Neural cell (in vitro differentiated cells): ENCODE data around the gene ZBTB6.

ENCODE experiments used
- CTCF ChIP-seq: fragments of 450-650 bp; IDR thresholded peaks from 2 replicates; pipeline ENCODE4 v1.5.1; 2014; ENCODE audit warnings: antibody characterized with exemption, mild to moderate bottlenecking, moderate library complexity; ENCODE audit not compliant: poor library complexity, severe bottlenecking
- EP300 ChIP-seq: fragments of 450-650 bp; conservative IDR thresholded peaks from 2 replicates; pipeline ENCODE4 v1.6.1; 2014; ENCODE audit warnings: antibody characterized with exemption, mild to moderate bottlenecking, moderate library complexity; ENCODE audit not compliant: poor library complexity, severe bottlenecking
- EZH2 ChIP-seq: fragments of 200-600, 300-800 bp; shearing (Covaris generic), sonication (generic); IDR thresholded peaks from 2 replicates; pipeline ENCODE4 v1.6.1; 2014; ENCODE audit warnings: antibody characterized with exemption, low read length, borderline replicate concordance, mild to moderate bottlenecking; ENCODE audit not compliant: insufficient read depth, poor library complexity, severe bottlenecking
- MXI1 ChIP-seq: fragments of 450-650 bp; conservative IDR thresholded peaks from 2 replicates; pipeline ENCODE4 v1.6.1; 2014; ENCODE audit warnings: antibody characterized with exemption, mild to moderate bottlenecking; ENCODE audit not compliant: poor library complexity, severe bottlenecking
- POLR2AphosphoS5 ChIP-seq: IDR thresholded peaks from 2 replicates; pipeline ENCODE4 v1.6.1; 2012
- RAD21 ChIP-seq: fragments of 450-650 bp; conservative IDR thresholded peaks from 2 replicates; pipeline ENCODE4 v1.6.1; 2014; ENCODE audit warnings: antibody characterized with exemption, mild to moderate bottlenecking, moderate library complexity

DNA sequence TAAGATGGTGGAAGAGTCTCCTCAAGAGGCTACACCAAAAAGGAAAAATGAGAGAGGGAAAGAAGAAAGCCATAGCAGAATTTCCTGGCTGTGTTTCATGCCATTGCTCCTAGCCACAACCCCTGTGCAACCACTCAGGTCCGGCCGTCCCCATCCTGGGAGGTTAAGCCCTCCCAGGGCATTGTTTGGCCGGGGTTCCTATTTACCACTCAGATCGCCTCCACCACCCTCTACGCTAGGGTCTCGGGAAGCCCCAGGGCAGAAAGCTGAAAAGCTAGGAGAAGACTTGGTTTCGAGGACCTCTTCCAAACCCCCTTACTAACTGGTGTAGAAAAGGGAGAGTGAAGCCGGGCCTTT, 8.7 kb downstream of the ZBTB6 start:
- TF ChIP-seq EZH2 (no peak), EP300 (no peak), CTCF (no peak), POLR2AphosphoS5 (no peak), RAD21 (no peak), MXI1 (no peak)
